ENCODE measurements around the gene GCN1.

GRCh38 chr12:120196363-120196762 is 1.8 kb upstream of the GCN1 start:
- TF ChIP-seq CTCF (IDR thresholded peaks at IDR 0.05 in 8 of 11, conservative IDR thresholded peaks at IDR 0.05 in 3 of 11) (no peak), POLR2AphosphoS5 (IDR thresholded peaks at IDR 0.05) (no peak)

Data from spleen (tissue), 7 donors.